H1 (cell line): Measurements from ENCODE around the gene IL1RAPL1. TPM values are rescaled to one million over a fixed set of nuclear protein-coding genes. Genes with fewer than 3 reads are reported as not detected.

Source experiments
- CTCF ChIA-PET: fragments of 300-600 bp; sonication (Branson Sonifier 250); formaldehyde crosslinking; loops from one replicate; lab custom pipeline; 2021; ENCODE audit not compliant: partially characterized antibody; lab: Charles Lee
- POLR2A ChIA-PET: fragments of 300-600 bp; sonication (Branson Sonifier 250); formaldehyde crosslinking; loops from one replicate; lab custom pipeline; 2021; ENCODE audit warnings: inconsistent platforms; ENCODE audit not compliant: partially characterized antibody; lab: Charles Lee
- DNase-seq, 2 experiments: peaks; one replicate each; pipeline versions ENCODE4 v3.0.0 to v3.0.0-alpha.2; 2010 to 2022; ENCODE audit warnings: low spot score in 2 of 2, low read depth in 1 of 2, mixed read lengths in 1 of 2
- FAIRE-seq: peaks from 2 replicates; lab custom pipeline; 2011; peaks lifted over from hg19 to GRCh38; lab: Jason Lieb, UNC
- H2AFZ ChIP-seq: 2 replicates; pipeline ENCODE4 v1.8.1; 2012; ENCODE audit warnings: low read length, inconsistent platforms
- H2AK5ac ChIP-seq: 2 replicates; pipeline ENCODE4 v1.6.1; 2013; ENCODE audit warnings: low read depth, low read length
- H2BK120ac ChIP-seq: replicated peaks from 2 replicates; pipeline ENCODE3; 2013; ENCODE audit warnings: low read depth, low read length, inconsistent platforms
- H2BK12ac ChIP-seq: 2 replicates; pipeline ENCODE4 v1.6.1; 2013; ENCODE audit warnings: low read depth, low read length
- H2BK15ac ChIP-seq: 2 replicates; pipeline ENCODE4 v1.6.1; 2013; ENCODE audit warnings: low read length
- H2BK20ac ChIP-seq: 2 replicates; pipeline ENCODE4 v1.6.1; 2013; ENCODE audit warnings: low read length
- H2BK5ac ChIP-seq: 2 replicates; pipeline ENCODE4 v1.6.1; 2013; ENCODE audit warnings: low read depth, low read length
- H3K14ac ChIP-seq: 2 replicates; pipeline ENCODE4 v1.6.1; 2013; ENCODE audit warnings: inconsistent platforms; ENCODE audit not compliant: insufficient read length
- H3K18ac ChIP-seq: 2 replicates; pipeline ENCODE4 v1.6.1; 2013; ENCODE audit warnings: low read length; ENCODE audit errors: extremely low read depth
- H3K23ac ChIP-seq: 2 replicates; pipeline ENCODE4 v1.6.1; 2013; ENCODE audit warnings: inconsistent platforms; ENCODE audit not compliant: insufficient read length
- H3K23me2 ChIP-seq: 2 replicates; pipeline ENCODE4 v1.6.1; 2013; ENCODE audit warnings: low read depth, low read length
- H3K27ac ChIP-seq: 2 replicates; pipeline ENCODE4 v1.6.1; 2011; ENCODE audit warnings: low read depth, low read length, inconsistent platforms
- H3K27me3 ChIP-seq, 4 experiments: replicated peaks in 1 of 4; 1 replicate in 1 of 4; 2 replicates in 3 of 4; pipeline versions ENCODE4 v1.6.1 to v1.8.1; 2011 to 2013; ENCODE audit warnings: low read length in 3 of 4, mild to moderate bottlenecking in 3 of 4, inconsistent platforms in 2 of 4, mixed read lengths in 2 of 4, moderate library complexity in 1 of 4; ENCODE audit not compliant: control insufficient read depth in 3 of 4, insufficient read depth in 3 of 4; ENCODE audit errors: extremely low read depth in 1 of 4
- H3K36me3 ChIP-seq, 4 experiments: 2 replicates each; pipeline versions ENCODE4 v1.6.1 to v1.8.1; 2011 to 2013; ENCODE audit warnings: mild to moderate bottlenecking in 4 of 4, low read length in 3 of 4, moderate library complexity in 2 of 4, control low read depth in 1 of 4, inconsistent platforms in 1 of 4; ENCODE audit not compliant: insufficient read depth in 4 of 4, control insufficient read depth in 2 of 4
- H3K4ac ChIP-seq: replicated peaks from 2 replicates; pipeline ENCODE3; 2013; ENCODE audit warnings: low read length, low read depth, mixed read lengths, inconsistent platforms; ENCODE audit not compliant: insufficient read length
- H3K4me1 ChIP-seq, 4 experiments: replicated peaks in 1 of 4; 1 replicate in 1 of 4; 2 replicates in 3 of 4; pipeline versions ENCODE4 v1.6.1 to v1.8.1; 2011 to 2013; ENCODE audit warnings: low read length in 3 of 4, inconsistent platforms in 2 of 4, mixed read lengths in 1 of 4; ENCODE audit not compliant: insufficient read depth in 4 of 4, control insufficient read depth in 3 of 4
- H3K4me2 ChIP-seq, 2 experiments: 2 replicates each; pipeline versions ENCODE4 v1.6.1 to v1.8.1; 2011 to 2013; ENCODE audit warnings: low read depth in 2 of 2, low read length in 2 of 2, control low read depth in 1 of 2, inconsistent platforms in 1 of 2, mild to moderate bottlenecking in 1 of 2; ENCODE audit not compliant: insufficient read depth in 1 of 2
- H3K4me3 ChIP-seq, 4 experiments: fragments of 200-600, 300-600 bp in 1 of 4; sonication (generic), shearing (Covaris generic), sonication (Bioruptor Twin) in 1 of 4; 2 replicates each; pipeline versions ENCODE4 v1.5.1 to v1.8.1; 2011 to 2016; ENCODE audit warnings: low read length in 4 of 4, low read depth in 3 of 4, control low read depth in 2 of 4, inconsistent platforms in 2 of 4, mild to moderate bottlenecking in 2 of 4, mixed read lengths in 1 of 4, moderate library complexity in 1 of 4; ENCODE audit not compliant: insufficient read depth in 2 of 4; ENCODE audit errors: extremely low read depth in 1 of 4
- H3K56ac ChIP-seq: replicated peaks from 2 replicates; pipeline ENCODE3; 2013; ENCODE audit warnings: low read depth, mild to moderate bottlenecking, mixed read lengths, low read length, inconsistent platforms; ENCODE audit not compliant: insufficient read length
- H3K79me1 ChIP-seq: 2 replicates; pipeline ENCODE4 v1.6.1; 2013; ENCODE audit warnings: low read depth, low read length, control low read depth
- H3K79me2 ChIP-seq, 2 experiments: 2 replicates each; pipeline versions ENCODE4 v1.6.1 to v1.8.1; 2012 to 2013; ENCODE audit warnings: low read length in 2 of 2, mild to moderate bottlenecking in 2 of 2, inconsistent platforms in 1 of 2; ENCODE audit not compliant: insufficient read depth in 2 of 2, control insufficient read depth in 1 of 2
- H3K9ac ChIP-seq, 4 experiments: replicated peaks in 1 of 4; 1 replicate in 1 of 4; 2 replicates in 3 of 4; pipeline versions ENCODE4 v1.6.1 to v1.8.1; 2011 to 2013; ENCODE audit warnings: low read depth in 3 of 4, low read length in 3 of 4, control low read depth in 2 of 4, mild to moderate bottlenecking in 2 of 4, moderate library complexity in 2 of 4, inconsistent platforms in 1 of 4; ENCODE audit errors: extremely low read depth in 1 of 4
- H3K9me3 ChIP-seq, 2 experiments: 2 replicates each; pipeline versions ENCODE4 v1.6.1 to v1.8.1; 2012 to 2013; ENCODE audit warnings: mild to moderate bottlenecking in 2 of 2, moderate library complexity in 2 of 2, control low read depth in 1 of 2, inconsistent platforms in 1 of 2, low read depth in 1 of 2, low read length in 1 of 2, mixed read lengths in 1 of 2; ENCODE audit not compliant: insufficient read depth in 2 of 2
- H4K20me1 ChIP-seq, 2 experiments: replicated peaks in 1 of 2; 2 replicates each; pipeline versions ENCODE3 to v1.8.1; 2011 to 2013; ENCODE audit warnings: inconsistent platforms in 2 of 2, low read length in 2 of 2, mild to moderate bottlenecking in 1 of 2; ENCODE audit not compliant: insufficient read depth in 2 of 2, control insufficient read depth in 1 of 2
- H4K5ac ChIP-seq: 2 replicates; pipeline ENCODE4 v1.6.1; 2013; ENCODE audit warnings: low read length, low read depth, mixed read lengths, inconsistent platforms; ENCODE audit not compliant: insufficient read length
- H4K8ac ChIP-seq: 2 replicates; pipeline ENCODE4 v1.8.0; 2013; ENCODE audit warnings: mild to moderate bottlenecking, moderate library complexity, low read length, inconsistent platforms; ENCODE audit not compliant: insufficient read depth; ENCODE audit errors: extremely low read depth
- H4K91ac ChIP-seq: replicated peaks from 2 replicates; pipeline ENCODE3; 2013; ENCODE audit warnings: low read length, mixed read lengths, inconsistent platforms; ENCODE audit not compliant: insufficient read length
- SAP30 ChIP-seq: fragments of 300-600 bp; sonication (generic); IDR thresholded peaks from 2 replicates; pipeline ENCODE4 v1.7.1; 2012; ENCODE audit warnings: low read length, moderate library complexity, mild to moderate bottlenecking, inconsistent platforms; ENCODE audit not compliant: insufficient read depth, insufficient replicate concordance
- WGBS, 2 experiments: shearing (Covaris generic) in 1 of 2; methylation state at CpG; one replicate each; pipeline versions ENCODE4 v1.1.6 to v1.1.7; 2013 to 2015; ENCODE audit warnings: low lambda C conversion rate in 2 of 2, mixed read lengths in 2 of 2, inconsistent platforms in 1 of 2, low coverage in 1 of 2, missing lambda C conversion rate in 1 of 2; ENCODE audit not compliant: insufficient replicate concordance in 2 of 2, insufficient coverage in 1 of 2, insufficient read length in 1 of 2; ENCODE audit errors: extremely low coverage in 1 of 2, missing lambda C conversion rate in 1 of 2; 5-methylcytosine and 5-hydroxymethylcytosine counted together
- polyA plus RNA-seq, 7 experiments: library from polyadenylated mRNA; depleted of rRNA in 3 of 7; stranded (reverse) in 5 of 7; unstranded in 2 of 7; fragments of >200 nt in 5 of 7; fragments of 200-250 nt in 2 of 7; gene quantifications; 1 replicate in 5 of 7; 2 replicates in 1 of 7; 4 replicates in 1 of 7; pipeline versions ENCODE4 v1.2.1 to v1.2.3, GENCODE V29; 2011 to 2013; ENCODE audit warnings: missing spikeins in 2 of 7, mixed read lengths in 2 of 7
- total RNA-seq: library from RNA; stranded (reverse); fragmentation: NEBNext Ultra II Directional; extraction: Animal tissue kit (Norgen Biotek cat#: 25700); gene quantifications from 2 replicates; pipeline ENCODE4 v1.2.1, GENCODE V29; 2021

Gene IL1RAPL1
- total and polyA plus RNA-seq, 2 of the 8 experiments (the other 6 are each of a cell fraction or from before 2014, with no cell fraction given), result 0.11 to 0.35 TPM

DNA sequence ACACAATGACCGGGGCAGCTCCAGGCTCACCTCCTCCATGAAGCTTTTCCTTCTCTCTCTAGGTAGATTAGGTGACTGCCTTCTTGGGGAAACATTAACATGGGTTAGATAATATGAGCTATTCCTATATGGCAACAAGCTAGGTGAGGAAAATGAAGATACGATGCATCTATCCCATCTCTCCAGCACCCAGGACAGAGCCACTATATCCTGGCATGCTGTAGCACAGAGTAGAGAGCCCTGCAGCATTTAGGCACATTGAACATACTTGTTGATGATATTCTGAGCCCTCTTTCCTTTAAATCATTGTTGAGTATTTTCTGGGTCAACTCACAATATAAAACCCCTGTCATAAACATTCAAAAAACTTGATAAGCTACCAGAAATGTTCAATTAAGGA is 1133.9 kb downstream of the IL1RAPL1 start:
- Histone ChIP-seq H3K79me1 (no peaks in the 10 kb centered on the region), H3K9me3 (no peaks in the 10 kb centered on the region), H4K91ac (no peak overlapping the region), H3K56ac (no peak overlapping the region), H4K20me1 (no peaks in the 10 kb centered on the region), H2BK5ac (no peak overlapping the region), H3K79me2 (no peaks in the 10 kb centered on the region), H4K5ac (no peak overlapping the region), H3K36me3 (no peaks in the 10 kb centered on the region), H3K23me2 (no peaks in the 10 kb centered on the region), H3K4me3 (no peak overlapping the region), H3K23ac (no peak overlapping the region), H2BK15ac (no peak overlapping the region), H2BK12ac (no peak overlapping the region), H3K9ac (no peak overlapping the region), H3K27me3 (no peaks in the 10 kb centered on the region), H2BK120ac (no peak overlapping the region), H3K4me2 (no peak overlapping the region), H3K14ac (no peak overlapping the region), H2AFZ (no peak overlapping the region), H3K18ac (no peak overlapping the region), H2BK20ac (no peak overlapping the region), H2AK5ac (no peak overlapping the region), H3K4ac (no peak overlapping the region), H4K8ac (no peak overlapping the region), H3K27ac (no peak overlapping the region), H3K4me1 (no peaks in the 10 kb centered on the region)
- CTCF ChIA-PET, result no interaction called here
- DNase-seq, result no peak
- 100% methylated on average over 1 of the region's 2 CpGs; no CpG with 5 or more reads in 1 of the 2 experiments for WGBS, 2 experiments
- POLR2A ChIA-PET, result no interaction called here
- TF ChIP-seq SAP30, result no peak
- no peak for FAIRE-seq
